C4-2B (cell line): ENCODE results near the gene AHRR.

Experiments used
- CTCF ChIP-seq: fragments of 450-650 bp; conservative IDR thresholded peaks from 2 replicates; pipeline ENCODE4 v1.5.1; 2017; ENCODE audit warnings: mild to moderate bottlenecking
- ZFX ChIP-seq: fragments of 450-650 bp; IDR thresholded peaks from 2 replicates; pipeline ENCODE4 v1.6.1; 2017

GRCh38 chr5:398475-399295 lies 77.2 kb downstream of the AHRR start:
- TF ChIP-seq CTCF: no peak
- TF ChIP-seq ZFX: no peak
